GM12801 (cell line): ENCODE data around the gene WWOX.

Experiments
- TF ChIP-seq, protein P1 (sequence below): IDR thresholded peaks from one replicate; pipeline ENCODE4 v1.5.1; 2011; ENCODE audit warnings: control low read depth; ENCODE audit not compliant: insufficient read length; ENCODE audit errors: extremely low read depth

WWOX gene

DNA sequence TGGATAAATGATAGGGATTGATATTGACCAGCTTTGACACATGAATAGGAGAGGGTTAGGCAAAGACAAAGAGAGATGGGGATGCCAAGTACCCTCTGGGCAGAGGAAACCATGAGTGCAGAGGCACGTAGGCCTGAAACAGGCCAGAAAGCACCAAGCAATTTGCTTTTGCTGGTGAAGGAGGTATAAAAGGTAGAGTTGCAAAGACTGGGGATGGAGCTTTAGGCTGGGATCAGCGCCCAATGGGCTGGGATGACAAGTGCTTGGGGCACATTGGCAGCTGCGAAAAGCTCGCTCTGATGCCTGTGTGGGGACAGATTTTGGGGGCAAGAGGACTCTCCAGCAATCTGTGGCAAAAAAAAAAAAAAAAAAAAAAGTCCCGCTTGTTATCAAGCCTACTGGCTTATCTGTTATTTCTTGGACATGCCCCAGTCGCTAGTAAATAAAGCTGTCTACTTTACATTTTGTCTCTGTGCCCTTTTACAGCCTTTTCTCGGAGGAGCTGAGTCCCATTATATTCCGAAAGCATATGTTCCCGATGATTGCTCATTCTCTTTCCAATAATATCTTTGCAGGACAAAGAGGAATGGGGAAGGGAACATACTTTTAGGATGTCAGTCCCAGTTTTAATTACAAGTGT is 922.7 kb downstream of the WWOX start:
- TF ChIP-seq, protein P1, sequence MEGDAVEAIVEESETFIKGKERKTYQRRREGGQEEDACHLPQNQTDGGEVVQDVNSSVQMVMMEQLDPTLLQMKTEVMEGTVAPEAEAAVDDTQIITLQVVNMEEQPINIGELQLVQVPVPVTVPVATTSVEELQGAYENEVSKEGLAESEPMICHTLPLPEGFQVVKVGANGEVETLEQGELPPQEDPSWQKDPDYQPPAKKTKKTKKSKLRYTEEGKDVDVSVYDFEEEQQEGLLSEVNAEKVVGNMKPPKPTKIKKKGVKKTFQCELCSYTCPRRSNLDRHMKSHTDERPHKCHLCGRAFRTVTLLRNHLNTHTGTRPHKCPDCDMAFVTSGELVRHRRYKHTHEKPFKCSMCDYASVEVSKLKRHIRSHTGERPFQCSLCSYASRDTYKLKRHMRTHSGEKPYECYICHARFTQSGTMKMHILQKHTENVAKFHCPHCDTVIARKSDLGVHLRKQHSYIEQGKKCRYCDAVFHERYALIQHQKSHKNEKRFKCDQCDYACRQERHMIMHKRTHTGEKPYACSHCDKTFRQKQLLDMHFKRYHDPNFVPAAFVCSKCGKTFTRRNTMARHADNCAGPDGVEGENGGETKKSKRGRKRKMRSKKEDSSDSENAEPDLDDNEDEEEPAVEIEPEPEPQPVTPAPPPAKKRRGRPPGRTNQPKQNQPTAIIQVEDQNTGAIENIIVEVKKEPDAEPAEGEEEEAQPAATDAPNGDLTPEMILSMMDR, result no peak

DNA sequence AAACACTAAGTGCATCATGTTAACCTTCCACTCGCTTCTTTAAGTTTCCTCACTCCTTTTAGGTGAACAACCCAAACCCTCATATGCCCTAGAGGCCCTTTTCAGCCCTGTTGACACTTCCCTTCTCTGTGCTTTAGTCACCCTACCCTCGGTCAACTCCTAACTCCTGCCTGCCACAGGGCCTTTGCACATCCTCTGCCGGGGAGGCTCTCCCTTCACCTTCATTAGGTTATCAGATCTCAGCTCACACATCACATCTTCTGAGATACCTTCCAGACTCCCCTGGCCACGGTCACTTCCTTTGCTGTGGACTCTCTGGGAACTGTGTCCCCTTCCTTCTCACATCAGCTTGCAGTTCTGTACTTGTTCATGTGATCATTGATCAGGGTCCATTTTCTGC is 926.7 kb downstream of the WWOX start:
- TF ChIP-seq, protein P1, result no peak

DNA sequence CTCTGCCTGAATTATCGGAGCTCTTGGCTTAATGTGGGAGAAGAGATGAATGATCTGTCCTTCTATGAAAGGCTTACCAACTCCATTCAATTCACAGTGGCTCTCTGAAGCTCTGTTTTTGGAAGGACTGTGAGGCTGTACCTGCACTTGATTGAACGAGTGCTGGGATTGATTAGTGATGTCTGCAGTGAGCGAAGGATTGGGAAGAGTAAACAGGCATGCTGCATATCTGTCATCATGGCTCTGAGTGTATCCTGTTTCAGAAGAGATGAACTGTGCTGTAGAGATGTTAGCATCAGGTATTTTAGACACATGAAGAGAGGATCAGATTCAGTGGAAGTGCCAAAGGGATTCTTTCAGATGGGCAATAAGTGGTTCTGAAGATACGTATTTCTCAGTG is 937.1 kb downstream of the WWOX start:
- TF ChIP-seq, protein P1, result no peak

DNA sequence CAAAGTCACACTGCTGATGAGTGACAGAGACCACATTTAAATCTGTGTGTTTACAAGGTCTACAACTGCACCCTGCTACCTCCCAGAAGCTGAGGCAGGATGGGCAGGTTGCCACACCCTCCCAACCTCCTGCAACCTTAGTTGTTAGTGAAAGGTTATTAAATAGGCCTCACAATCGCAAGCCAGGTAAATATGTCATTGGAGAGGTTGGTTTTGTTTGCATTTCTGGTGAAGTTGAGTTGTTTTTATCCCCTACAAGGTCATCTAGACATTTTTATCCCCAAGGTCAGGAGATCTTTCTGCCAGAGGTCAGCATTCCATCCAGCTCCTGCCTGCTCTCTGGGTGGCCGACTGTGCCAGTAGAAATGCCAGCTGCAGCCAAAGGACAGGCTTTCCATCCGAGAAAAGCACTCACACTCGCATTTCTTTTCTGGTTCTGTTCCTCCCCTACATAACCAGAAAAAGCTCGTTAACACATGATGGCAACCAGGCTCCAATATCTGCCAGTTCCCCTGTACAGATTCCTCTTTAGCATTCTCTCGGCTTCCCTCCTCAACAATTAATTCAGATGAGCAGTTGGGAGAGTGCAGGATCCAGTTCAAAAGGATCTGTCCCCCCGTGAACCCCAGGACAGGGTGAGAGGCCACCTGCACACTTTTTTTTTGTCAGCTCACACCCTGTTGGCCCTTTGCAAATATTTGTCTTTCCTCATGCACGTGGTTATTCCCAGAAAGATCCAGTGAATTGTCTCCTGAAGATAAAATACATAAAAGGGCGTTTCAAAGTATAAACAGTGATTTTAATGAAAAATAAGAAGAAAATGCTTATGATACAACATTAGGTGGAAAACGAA is 938.3 kb downstream of the WWOX start:
- TF ChIP-seq, protein P1, result no peak

DNA sequence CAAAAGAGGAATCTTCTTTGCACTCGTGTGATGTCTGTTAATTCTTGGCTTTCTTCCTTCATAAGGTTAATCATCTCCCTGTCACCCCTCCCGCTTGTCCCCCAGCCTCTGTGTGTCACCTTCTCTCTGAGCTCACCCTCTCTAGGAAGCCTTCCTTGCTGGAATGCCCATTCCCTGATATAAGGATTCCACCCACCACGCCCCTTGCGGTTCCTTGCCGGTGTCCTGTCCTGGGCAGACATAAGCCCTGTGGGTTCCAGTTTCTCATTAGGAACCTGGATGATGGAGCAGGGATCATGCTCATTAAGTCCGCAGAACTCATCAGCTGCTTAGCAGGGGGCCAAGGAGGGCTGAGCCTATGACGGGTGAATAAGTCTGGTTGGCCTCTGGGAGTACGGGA is 941.8 kb downstream of the WWOX start:
- TF ChIP-seq, protein P1, result no peak

DNA sequence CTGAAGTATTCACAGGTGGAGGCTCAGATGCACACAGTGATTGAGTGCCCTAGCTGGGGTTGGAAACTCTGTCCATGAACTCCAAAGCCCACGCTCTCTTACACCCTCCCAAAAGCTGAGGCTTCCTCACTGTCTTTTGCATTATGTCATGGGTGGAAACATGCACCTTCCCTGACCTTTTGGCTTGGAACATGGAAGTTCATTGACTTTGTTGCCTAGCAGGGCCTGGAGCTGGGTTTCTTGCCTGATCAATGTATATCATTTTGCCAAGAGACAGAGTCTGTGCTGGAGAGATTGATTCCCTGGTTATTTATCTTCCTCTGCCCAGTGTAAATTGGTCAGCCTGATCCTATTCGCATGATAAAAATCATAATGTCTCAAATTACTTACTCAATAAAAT is 942.7 kb downstream of the WWOX start:
- TF ChIP-seq, protein P1, result no peak

DNA sequence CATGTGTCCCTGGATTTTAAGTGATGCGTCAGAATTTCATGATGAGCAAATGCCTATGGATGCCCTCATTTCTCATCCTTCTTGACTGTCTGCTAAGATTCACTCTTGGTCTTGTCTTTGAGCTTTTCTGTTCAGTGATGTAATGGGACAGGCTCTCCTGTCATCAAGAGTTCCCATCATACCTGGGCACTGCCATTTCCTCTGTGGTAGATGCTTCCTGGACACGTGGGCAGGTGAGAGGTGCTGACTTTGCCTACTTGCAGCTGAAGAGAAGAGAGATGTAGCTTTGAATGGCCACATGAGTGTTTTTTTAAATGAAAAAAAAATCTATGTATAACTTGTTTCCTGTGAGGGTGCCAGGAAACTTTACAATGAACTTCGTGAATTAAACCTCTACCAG is 943.4 kb downstream of the WWOX start:
- TF ChIP-seq, protein P1, result no peak
